CD14-positive monocyte (primary cell): ENCODE results near the gene CSMD2. TPM values are rescaled to one million over a fixed set of nuclear protein-coding genes. Genes with fewer than 3 reads are reported as not detected.

Source experiments
- DNase-seq, 3 donors: peaks; one replicate each; pipeline ENCODE4 v3.0.0-alpha.2; 2011 to 2022
- H2AFZ ChIP-seq: 2 replicates; pipeline ENCODE4 v1.6.0; 2012; ENCODE audit warnings: mild to moderate bottlenecking, low read depth, low read length, inconsistent platforms; ENCODE audit not compliant: insufficient read depth, poor library complexity, severe bottlenecking
- H3K27ac ChIP-seq, 2 donors: 1 replicate in 1 of 2; 2 replicates in 1 of 2; pipeline ENCODE4 v1.5.1; 2012 to 2013; ENCODE audit warnings: low read length in 2 of 2, control low read depth in 1 of 2, inconsistent platforms in 1 of 2, low read depth in 1 of 2, mild to moderate bottlenecking in 1 of 2
- H3K27me3 ChIP-seq, 2 donors: one replicate each; pipeline versions ENCODE4 v1.6.0 to v1.6.1; 2011 to 2013; ENCODE audit warnings: low read length in 2 of 2; ENCODE audit not compliant: control insufficient read depth in 2 of 2, insufficient read depth in 2 of 2
- H3K36me3 ChIP-seq, 2 donors: replicated peaks in 1 of 2; 1 replicate in 1 of 2; 2 replicates in 1 of 2; pipeline versions ENCODE4 v1.5.1 to v1.6.1; 2012 to 2013; ENCODE audit warnings: low read length in 2 of 2, control low read depth in 1 of 2, inconsistent platforms in 1 of 2, mild to moderate bottlenecking in 1 of 2; ENCODE audit not compliant: insufficient read depth in 2 of 2, control insufficient read depth in 1 of 2
- H3K4me1 ChIP-seq, 2 donors: 1 replicate in 1 of 2; 2 replicates in 1 of 2; pipeline versions ENCODE4 v1.5.1 to v1.6.1; 2012 to 2013; ENCODE audit warnings: low read length in 2 of 2, control low read depth in 1 of 2, inconsistent platforms in 1 of 2, mild to moderate bottlenecking in 1 of 2, moderate library complexity in 1 of 2; ENCODE audit not compliant: insufficient read depth in 2 of 2, control insufficient read depth in 1 of 2
- H3K4me2 ChIP-seq: replicated peaks from 2 replicates; pipeline ENCODE3; 2012; ENCODE audit warnings: low read length, moderate library complexity, mild to moderate bottlenecking; ENCODE audit not compliant: poor library complexity, severe bottlenecking; ENCODE audit errors: extremely low read depth
- H3K4me3 ChIP-seq, 3 experiments: fragments of 200-600 bp in 1 of 3; sonication (generic) in 1 of 3; replicated peaks in 1 of 3; 1 replicate in 2 of 3; 2 replicates in 1 of 3; pipeline ENCODE4 v1.5.1; 2011 to 2013; ENCODE audit warnings: low read length in 3 of 3, mild to moderate bottlenecking in 3 of 3, control low read depth in 2 of 3, low read depth in 2 of 3, inconsistent platforms in 1 of 3, moderate library complexity in 1 of 3
- H3K79me2 ChIP-seq: 2 replicates; pipeline ENCODE4 v1.6.0; 2012; ENCODE audit warnings: mild to moderate bottlenecking, control low read depth, inconsistent platforms, low read length, moderate library complexity; ENCODE audit not compliant: insufficient read depth
- H3K9ac ChIP-seq: 2 replicates; pipeline ENCODE4 v1.6.0; 2017; ENCODE audit warnings: low read length, mild to moderate bottlenecking; ENCODE audit not compliant: insufficient read depth, poor library complexity, severe bottlenecking
- H3K9me3 ChIP-seq, 2 donors: replicated peaks in 1 of 2; 1 replicate in 1 of 2; 2 replicates in 1 of 2; pipeline versions ENCODE4 v1.5.1 to v1.6.1; 2012 to 2013; ENCODE audit warnings: low read length in 2 of 2, control low read depth in 1 of 2; ENCODE audit not compliant: control insufficient read depth in 1 of 2, insufficient read depth in 1 of 2
- H4K20me1 ChIP-seq: 2 replicates; pipeline ENCODE4 v1.6.0; 2012; ENCODE audit warnings: mild to moderate bottlenecking, low read length, control low read depth, moderate library complexity; ENCODE audit not compliant: insufficient read depth
- H3K27ac Mint-ChIP-seq, 7 donors: one replicate each; pipeline ENCODE4 v1.8.0; 2020; ENCODE audit warnings: mild to moderate bottlenecking in 7 of 7, mixed read lengths in 7 of 7, moderate library complexity in 6 of 7, inconsistent platforms in 2 of 7
- H3K27me3 Mint-ChIP-seq, 3 donors: one replicate each; pipeline ENCODE4 v1.8.0; 2021 to 2022; ENCODE audit warnings: low read depth in 3 of 3, mild to moderate bottlenecking in 3 of 3, mixed read lengths in 3 of 3, moderate library complexity in 3 of 3, inconsistent platforms in 1 of 3
- H3K36me3 Mint-ChIP-seq, 2 donors: one replicate each; pipeline ENCODE4 v1.8.0; 2020; ENCODE audit warnings: mixed read lengths in 2 of 2, inconsistent platforms in 1 of 2, mild to moderate bottlenecking in 1 of 2
- H3K4me1 Mint-ChIP-seq: one replicate; pipeline ENCODE4 v1.8.0; 2020; ENCODE audit warnings: mild to moderate bottlenecking, mixed read lengths
- H3K4me3 Mint-ChIP-seq, 2 donors: one replicate each; pipeline ENCODE4 v1.8.0; 2020; ENCODE audit warnings: mild to moderate bottlenecking in 2 of 2, mixed read lengths in 2 of 2, moderate library complexity in 1 of 2
- H3K9me3 Mint-ChIP-seq, 7 donors: one replicate each; pipeline ENCODE4 v1.8.0; 2020 to 2022; ENCODE audit warnings: mixed read lengths in 7 of 7, mild to moderate bottlenecking in 6 of 7, moderate library complexity in 6 of 7, inconsistent platforms in 2 of 7
- WGBS: methylation state at CpG from one replicate; pipeline ENCODE4 v1.1.5; 2013; ENCODE audit warnings: missing lambda C conversion rate; ENCODE audit not compliant: insufficient coverage; 5-methylcytosine and 5-hydroxymethylcytosine counted together
- intact Hi-C, 2 donors: fragments of 100-400 bp; cut with micrococcal nuclease; formaldehyde crosslinking; loops; one replicate each; pipeline versions ENCODE4 v1.15.0 to v1.15.1; 2023
- polyA plus RNA-seq, 3 donors: library from polyadenylated mRNA; depleted of rRNA in 1 of 3; unstranded in 2 of 3; stranded (reverse) in 1 of 3; fragments of 300-500 nt in 2 of 3; fragments of >200 nt in 1 of 3; fragmentation: Illumina TruSeq in 2 of 3; gene quantifications; 1 replicate in 2 of 3; 2 replicates in 1 of 3; pipeline ENCODE4 v1.2.3, GENCODE V29; 2012 to 2021
- TF ChIP-seq, protein P1 (sequence below): fragments of 200-600 bp; IDR thresholded peaks from one replicate; pipeline ENCODE4 v1.8.0; 2022; ENCODE audit warnings: antibody characterized with exemption, mild to moderate bottlenecking

The CSMD2 gene
- polyA plus RNA-seq, 3 donors = 0.04 TPM; not detected in 2

DNA sequence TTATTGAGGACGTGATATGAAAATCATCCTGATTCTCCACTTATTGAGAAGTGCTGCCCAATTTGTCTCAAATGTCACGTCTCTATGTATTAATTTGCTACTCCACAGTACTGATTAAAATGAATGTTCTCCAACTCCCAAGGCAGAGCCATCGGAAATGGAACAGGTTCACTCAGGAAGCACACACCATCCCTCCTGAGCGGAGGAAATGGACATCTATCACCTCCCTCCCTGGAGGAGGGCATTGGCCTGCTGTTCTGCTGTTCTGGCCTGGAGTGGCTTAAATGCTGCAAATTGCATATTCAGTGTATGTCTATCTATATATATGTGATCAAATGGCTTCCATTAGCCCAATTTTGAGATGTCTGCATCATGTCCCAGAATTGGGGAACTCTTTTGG, 140.5 kb downstream of the CSMD2 start:
- Histone ChIP-seq H3K4me2 (no peak overlapping the region), H3K79me2 (no peaks in the 10 kb centered on the region), H3K9me3 (no peaks in the 10 kb centered on the region), H3K4me1 (no peaks in the 10 kb centered on the region), H3K27ac (no peak overlapping the region), H3K36me3 (no peaks in the 10 kb centered on the region), H4K20me1 (no peaks in the 10 kb centered on the region), H3K27me3 (no peaks in the 10 kb centered on the region), H3K4me3 (no peak overlapping the region), H3K9ac (no peak overlapping the region), H2AFZ (no peak overlapping the region)
- H3K27me3 Mint-ChIP-seq = peaks cover 2 to 10% (median 3%) of the 10 kb centered on the region in 3 donors
- TF ChIP-seq, protein P1, sequence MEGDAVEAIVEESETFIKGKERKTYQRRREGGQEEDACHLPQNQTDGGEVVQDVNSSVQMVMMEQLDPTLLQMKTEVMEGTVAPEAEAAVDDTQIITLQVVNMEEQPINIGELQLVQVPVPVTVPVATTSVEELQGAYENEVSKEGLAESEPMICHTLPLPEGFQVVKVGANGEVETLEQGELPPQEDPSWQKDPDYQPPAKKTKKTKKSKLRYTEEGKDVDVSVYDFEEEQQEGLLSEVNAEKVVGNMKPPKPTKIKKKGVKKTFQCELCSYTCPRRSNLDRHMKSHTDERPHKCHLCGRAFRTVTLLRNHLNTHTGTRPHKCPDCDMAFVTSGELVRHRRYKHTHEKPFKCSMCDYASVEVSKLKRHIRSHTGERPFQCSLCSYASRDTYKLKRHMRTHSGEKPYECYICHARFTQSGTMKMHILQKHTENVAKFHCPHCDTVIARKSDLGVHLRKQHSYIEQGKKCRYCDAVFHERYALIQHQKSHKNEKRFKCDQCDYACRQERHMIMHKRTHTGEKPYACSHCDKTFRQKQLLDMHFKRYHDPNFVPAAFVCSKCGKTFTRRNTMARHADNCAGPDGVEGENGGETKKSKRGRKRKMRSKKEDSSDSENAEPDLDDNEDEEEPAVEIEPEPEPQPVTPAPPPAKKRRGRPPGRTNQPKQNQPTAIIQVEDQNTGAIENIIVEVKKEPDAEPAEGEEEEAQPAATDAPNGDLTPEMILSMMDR = no peak
- no peak overlapping the region for H3K27ac Mint-ChIP-seq
- no peaks in the 10 kb centered on the region for H3K36me3 Mint-ChIP-seq
- H3K4me1 Mint-ChIP-seq = no peaks in the 10 kb centered on the region
- H3K9me3 Mint-ChIP-seq = peaks cover 0 to 2% (median 0%) of the 10 kb centered on the region in 7 donors
- no CpG with 5 or more reads among the region's 4 CpGs for WGBS
- no peak overlapping the region for H3K4me3 Mint-ChIP-seq
- DNase-seq = no peak
- intact Hi-C loops = no loop called here

DNA sequence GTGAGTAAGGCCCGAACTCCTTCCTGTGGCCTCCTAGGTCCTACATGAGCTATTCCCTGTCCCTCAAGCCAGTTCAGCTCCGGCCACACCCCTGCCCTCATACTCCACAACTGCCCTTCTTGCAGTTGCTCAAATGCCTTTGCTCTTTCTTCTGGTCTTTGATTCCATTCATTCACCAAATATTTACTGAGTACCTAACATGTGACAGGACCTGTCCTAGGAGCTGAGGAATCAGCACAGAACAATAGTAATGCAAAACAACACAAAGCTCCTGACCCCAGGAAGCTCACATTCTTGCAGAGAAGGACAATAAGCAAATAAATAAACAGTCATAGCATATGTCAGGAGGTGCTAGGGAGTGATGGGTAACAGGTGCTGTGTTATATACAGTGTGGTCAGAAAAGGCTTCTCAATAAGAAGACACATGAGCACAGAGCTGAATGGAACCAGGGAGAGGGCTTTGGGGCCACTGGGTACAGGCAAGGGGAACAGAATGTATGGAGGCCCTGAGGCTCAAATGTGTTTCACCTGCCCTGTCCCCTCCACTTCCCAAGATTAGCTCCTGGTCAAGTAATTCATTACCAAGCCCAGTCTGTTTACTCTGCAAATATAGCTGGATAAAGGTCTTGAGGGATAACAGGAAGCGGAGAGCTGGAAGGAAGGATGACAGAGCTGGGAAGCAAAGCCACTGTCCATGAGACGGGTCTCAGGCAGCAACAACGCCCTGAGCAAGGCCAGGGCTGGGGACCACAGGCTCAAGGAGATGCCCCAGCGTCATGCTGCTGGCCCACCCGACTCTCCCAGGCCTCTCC, 145.1 kb downstream of the CSMD2 start:
- H3K27ac Mint-ChIP-seq = no peak overlapping the region
- no peak overlapping the region for H3K27ac ChIP-seq
- WGBS = 66% methylated on average over 7 of the region's 7 CpGs
- H3K36me3 ChIP-seq = no peaks in the 10 kb centered on the region
- H3K4me1 Mint-ChIP-seq = no peaks in the 10 kb centered on the region
- no peaks in the 10 kb centered on the region for H3K36me3 Mint-ChIP-seq
- no peaks in the 10 kb centered on the region for H3K9me3 ChIP-seq
- H3K79me2 ChIP-seq = no peaks in the 10 kb centered on the region
- H3K4me3 Mint-ChIP-seq = no peak overlapping the region
- H3K4me3 ChIP-seq = no peak overlapping the region
- H3K4me2 ChIP-seq = no peak overlapping the region
- intact Hi-C loops = no loop called here
- H3K9me3 Mint-ChIP-seq = peaks cover 0 to 2% (median 0%) of the 10 kb centered on the region in 7 donors
- no peak overlapping the region for H2AFZ ChIP-seq
- DNase-seq = no peak
- TF ChIP-seq, protein P1 = no peak
- H4K20me1 ChIP-seq = no peaks in the 10 kb centered on the region
- H3K9ac ChIP-seq = no peak overlapping the region
- H3K27me3 Mint-ChIP-seq = peaks cover 0 to 5% (median 4%) of the 10 kb centered on the region in 3 donors
- H3K27me3 ChIP-seq = no peaks in the 10 kb centered on the region
- no peaks in the 10 kb centered on the region for H3K4me1 ChIP-seq
